KMS-11 (cell line): Measurements from ENCODE around the gene TMEM43.

ENCODE experiments used
- H2AFZ ChIP-seq: fragments of 200-600 bp; sonication (generic); 2 replicates; pipeline ENCODE4 v1.6.1; 2016; ENCODE audit warnings: antibody characterized with exemption, mixed run types, low read depth
- H3K27ac ChIP-seq: fragments of 200-600 bp; sonication (generic); 2 replicates; pipeline ENCODE4 v1.6.1; 2016; ENCODE audit warnings: mild to moderate bottlenecking, mixed run types
- H3K27me3 ChIP-seq: fragments of 200-600 bp; sonication (generic); 2 replicates; pipeline ENCODE4 v1.6.1; 2017; ENCODE audit warnings: mild to moderate bottlenecking, low read depth, mixed run types, moderate library complexity; ENCODE audit not compliant: insufficient read depth
- H3K36me3 ChIP-seq: fragments of 200-600 bp; sonication (generic); 2 replicates; pipeline ENCODE4 v1.6.1; 2017; ENCODE audit warnings: mild to moderate bottlenecking, mixed run types; ENCODE audit not compliant: insufficient read depth
- H3K4me1 ChIP-seq: fragments of 200-600 bp; sonication (generic); 2 replicates; pipeline ENCODE4 v1.6.1; 2016; ENCODE audit warnings: mild to moderate bottlenecking, low read depth, mixed run types; ENCODE audit not compliant: poor library complexity, severe bottlenecking
- H3K4me2 ChIP-seq: fragments of 200-600 bp; sonication (generic); 2 replicates; pipeline ENCODE4 v1.7.0; 2016; ENCODE audit warnings: mild to moderate bottlenecking, mixed run types
- H3K4me3 ChIP-seq: fragments of 200-600 bp; sonication (generic); IDR thresholded peaks from 2 replicates; pipeline ENCODE4 v1.6.1; 2017; ENCODE audit warnings: low read depth, low read length, mixed read lengths; ENCODE audit not compliant: insufficient read depth
- H3K79me2 ChIP-seq: fragments of 200-600 bp; sonication (generic); 2 replicates; pipeline ENCODE4 v1.6.1; 2016; ENCODE audit warnings: low read depth, mixed run types; ENCODE audit not compliant: insufficient read depth
- H3K9ac ChIP-seq: fragments of 200-600 bp; sonication (generic); 2 replicates; pipeline ENCODE4 v1.6.1; 2016; ENCODE audit warnings: mild to moderate bottlenecking, mixed run types
- H4K20me1 ChIP-seq: fragments of 200-600 bp; sonication (generic); 2 replicates; pipeline ENCODE4 v1.6.1; 2016; ENCODE audit warnings: mild to moderate bottlenecking, mixed run types; ENCODE audit not compliant: insufficient read depth
- CTCF ChIP-seq: fragments of 200-600 bp; sonication (generic); conservative IDR thresholded peaks from 2 replicates; pipeline ENCODE4 v1.6.1; 2017; ENCODE audit warnings: low read depth, mild to moderate bottlenecking, antibody characterized with exemption, low read length, moderate library complexity, mixed read lengths

Gene TMEM43

GRCh38 chr3:14154276-14154675 lies 29.4 kb downstream of the TMEM43 start:
- Histone ChIP-seq H3K4me2 (no peak overlapping the region), H2AFZ (no peak overlapping the region), H3K4me3 (no peak overlapping the region), H3K36me3 (no peaks in the 10 kb centered on the region), H3K4me1 (no peaks in the 10 kb centered on the region), H3K79me2 (no peaks in the 10 kb centered on the region), H3K27ac (no peak overlapping the region), H3K9ac (no peak overlapping the region), H4K20me1 (no peaks in the 10 kb centered on the region), H3K27me3 (no peaks in the 10 kb centered on the region)
- no peak for TF ChIP-seq CTCF

- Histone ChIP-seq H3K36me3 (no peaks in the 10 kb centered on the region), H3K79me2 (no peaks in the 10 kb centered on the region), H2AFZ (no peak overlapping the region), H3K4me3 (no peak overlapping the region), H3K27ac (no peak overlapping the region), H3K4me2 (no peak overlapping the region), H3K4me1 (no peaks in the 10 kb centered on the region), H4K20me1 (no peaks in the 10 kb centered on the region), H3K9ac (no peak overlapping the region), H3K27me3 (no peaks in the 10 kb centered on the region)
- TF ChIP-seq CTCF, result no peak
Observed at GRCh38 chr3:14154895-14155440, 30.1 kb downstream of the TMEM43 start.

GRCh38 chr3:14156201-14156600 lies 31.3 kb downstream of the TMEM43 start:
- Histone ChIP-seq H3K79me2 (no peaks in the 10 kb centered on the region), H3K27me3 (no peaks in the 10 kb centered on the region), H2AFZ (no peak overlapping the region), H3K4me2 (no peak overlapping the region), H3K4me3 (no peak overlapping the region), H3K9ac (no peak overlapping the region), H3K27ac (no peak overlapping the region), H3K36me3 (no peaks in the 10 kb centered on the region), H4K20me1 (no peaks in the 10 kb centered on the region), H3K4me1 (no peaks in the 10 kb centered on the region)
- no peak for TF ChIP-seq CTCF

GRCh38 chr3:14156843-14157561 lies 32.1 kb downstream of the TMEM43 start:
- TF ChIP-seq CTCF, result no peak
- Histone ChIP-seq H3K4me2 (no peak overlapping the region), H3K9ac (no peak overlapping the region), H3K4me1 (no peaks in the 10 kb centered on the region), H2AFZ (no peak overlapping the region), H3K4me3 (no peak overlapping the region), H3K36me3 (no peaks in the 10 kb centered on the region), H4K20me1 (no peaks in the 10 kb centered on the region), H3K27me3 (no peaks in the 10 kb centered on the region), H3K27ac (no peak overlapping the region), H3K79me2 (no peaks in the 10 kb centered on the region)
